GM19468 (cell line): ENCODE measurements around the gene SRPRB.

Experiments used
- ATAC-seq: cut with Tn5 transposase; IDR thresholded peaks from one replicate; pipeline ENCODE4 v1.9.1; 2021; ENCODE audit warnings: mild to moderate bottlenecking, moderate library complexity, moderate number of reproducible peaks; ENCODE audit not compliant: unreplicated experiment; ENCODE audit errors: extremely low read depth

Gene SRPRB

DNA sequence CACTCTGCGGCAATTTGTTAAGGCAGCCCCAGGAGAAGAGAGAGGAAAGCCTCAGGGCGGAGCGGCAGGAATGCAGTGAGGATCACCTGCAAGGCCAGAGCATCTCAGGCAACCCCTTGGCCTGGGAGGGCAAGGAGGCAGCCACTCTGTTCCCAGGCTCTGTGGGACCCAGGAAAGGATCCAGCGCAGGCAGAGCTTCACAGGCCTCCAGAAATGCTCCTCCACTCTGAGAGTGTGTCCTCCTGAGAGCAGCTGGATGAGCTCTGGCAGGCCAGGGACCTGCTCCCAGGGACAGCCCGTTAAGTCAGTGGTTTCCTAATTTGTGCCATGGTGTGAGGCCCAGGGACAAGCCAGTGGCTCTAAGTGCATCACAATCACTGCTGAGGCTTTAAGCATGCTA is 54.9 kb downstream of the SRPRB start:
- ATAC-seq, result no peak

DNA sequence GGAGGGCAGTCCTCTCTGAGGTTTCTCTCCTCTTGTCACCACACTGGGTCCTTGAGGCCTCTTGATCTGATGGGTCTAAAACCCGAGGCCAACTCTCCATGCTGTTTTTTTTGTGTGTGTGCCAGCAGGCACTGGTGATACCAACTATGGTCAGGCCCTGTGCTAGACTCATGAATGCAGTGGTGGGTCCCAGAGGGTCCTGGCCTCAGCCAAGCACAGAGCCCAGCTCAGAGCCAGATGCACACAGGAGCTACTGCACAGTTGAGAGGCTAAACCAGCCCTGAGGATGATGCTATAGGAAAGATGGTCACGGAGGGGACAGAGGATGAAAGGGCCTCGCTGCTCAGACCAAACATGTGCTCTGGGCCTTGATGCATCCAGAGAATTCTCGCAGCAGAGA is 56.5 kb downstream of the SRPRB start:
- no peak for ATAC-seq

DNA sequence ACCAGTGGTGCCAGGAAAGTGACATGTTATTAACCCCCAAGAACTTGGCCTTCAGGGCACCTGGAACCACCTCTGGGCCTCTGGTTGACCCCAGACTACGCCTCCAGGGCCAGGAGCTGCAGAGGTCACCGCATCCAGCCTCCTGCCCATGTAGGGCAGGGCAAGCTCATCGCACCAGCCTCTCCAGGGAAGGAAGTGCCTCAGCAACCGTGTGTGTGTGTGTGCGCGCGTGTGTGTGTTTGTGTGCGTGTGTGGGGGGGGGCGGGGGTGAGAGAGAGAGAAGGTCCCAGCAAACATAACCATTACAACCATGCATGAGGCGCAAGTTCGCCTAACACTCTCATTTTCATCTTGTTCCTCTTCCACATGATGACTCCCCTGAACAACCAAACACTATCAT is 58.3 kb downstream of the SRPRB start:
- no peak for ATAC-seq

DNA sequence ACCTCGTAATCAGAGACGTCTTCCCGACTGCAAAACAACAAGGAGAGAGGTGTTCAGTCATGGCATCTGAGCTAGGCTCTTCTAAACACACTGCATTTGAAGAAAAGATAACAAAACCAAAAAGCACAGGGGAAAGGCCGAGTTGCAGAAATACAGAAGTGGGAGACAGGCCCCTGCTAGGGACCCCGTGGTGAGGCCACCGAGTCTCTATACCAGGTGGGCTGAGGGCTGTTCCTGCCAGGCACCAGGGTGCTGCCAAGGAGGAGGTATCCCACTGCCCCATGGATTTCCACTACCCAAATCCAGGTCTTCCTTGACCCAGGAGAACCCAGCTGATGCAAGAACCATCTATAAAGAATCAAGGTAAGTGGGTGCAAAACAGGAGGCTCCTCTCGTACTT is 59.0 kb downstream of the SRPRB start:
- no peak for ATAC-seq

DNA sequence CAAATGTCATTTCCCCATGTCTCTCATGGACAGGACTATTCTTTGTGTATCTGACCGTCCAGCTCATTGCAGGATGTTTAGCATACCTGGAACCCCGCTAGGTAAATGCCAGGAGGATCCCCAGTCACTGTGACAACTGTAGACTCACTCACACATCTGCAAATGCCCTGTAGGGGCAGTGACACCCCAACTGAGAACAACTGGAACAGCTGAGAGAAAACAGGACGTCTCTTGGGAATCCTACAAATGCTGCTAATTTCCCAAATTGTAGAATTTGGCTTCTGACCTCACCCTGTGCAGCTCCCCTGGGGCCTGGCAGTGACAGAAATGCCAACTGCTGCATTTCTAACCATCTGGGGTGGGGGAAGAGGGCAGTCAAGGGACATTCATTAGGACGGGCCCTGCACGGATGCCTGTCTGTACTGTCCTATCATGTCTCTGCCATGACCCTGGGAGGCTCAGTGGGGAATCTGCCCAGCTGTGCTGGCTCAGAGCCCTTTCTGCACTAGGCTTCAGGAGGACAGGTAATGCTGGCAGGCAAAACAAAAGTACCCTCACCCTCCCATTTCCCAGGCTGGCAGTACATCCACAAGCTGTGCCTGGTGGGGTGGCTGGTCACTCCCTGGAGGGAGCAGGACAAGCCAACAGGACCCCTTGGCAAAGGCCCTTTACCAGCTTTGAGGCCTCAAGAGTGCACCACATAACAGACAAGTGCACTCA is 59.7 kb downstream of the SRPRB start:
- no peak for ATAC-seq

DNA sequence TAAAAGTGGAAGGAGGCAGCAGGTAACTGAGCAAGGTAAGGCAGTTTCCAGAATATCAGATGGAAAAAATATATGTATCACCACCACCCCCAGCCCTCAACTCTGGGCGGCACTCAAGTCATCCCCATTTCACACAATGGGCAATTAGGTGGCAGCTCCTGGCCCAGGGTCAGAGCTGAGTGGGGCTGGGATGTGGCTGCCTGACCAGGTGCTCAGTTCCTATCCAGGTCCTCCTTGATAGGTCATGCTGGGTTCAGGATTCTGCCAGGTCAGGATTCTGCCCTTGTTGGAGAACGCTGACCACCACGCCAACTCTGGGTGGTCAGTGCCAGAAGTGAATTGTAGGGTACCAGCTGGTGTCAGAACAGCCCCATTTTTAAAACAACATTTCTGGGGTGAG is 60.5 kb downstream of the SRPRB start:
- ATAC-seq, result no peak

DNA sequence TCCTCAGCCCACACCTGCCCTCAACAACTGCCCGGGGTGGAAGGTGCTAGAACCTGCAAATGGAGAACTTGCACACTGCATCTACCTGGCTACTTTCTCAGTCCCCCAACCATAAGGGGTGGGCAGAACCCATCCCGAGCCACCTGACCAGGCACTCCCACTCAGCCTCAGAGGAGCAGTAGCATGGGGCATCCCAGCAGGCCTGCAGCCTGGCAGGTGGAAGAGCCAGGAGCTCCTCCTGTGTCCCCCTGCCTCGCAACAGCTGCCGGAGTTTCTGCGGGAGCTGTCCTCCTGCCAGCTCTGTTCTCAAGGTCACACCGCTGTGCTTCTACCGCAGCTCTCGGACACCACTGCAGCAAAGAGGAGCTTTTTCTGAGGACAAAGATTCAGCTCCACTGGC is 62.6 kb downstream of the SRPRB start:
- no peak for ATAC-seq

DNA sequence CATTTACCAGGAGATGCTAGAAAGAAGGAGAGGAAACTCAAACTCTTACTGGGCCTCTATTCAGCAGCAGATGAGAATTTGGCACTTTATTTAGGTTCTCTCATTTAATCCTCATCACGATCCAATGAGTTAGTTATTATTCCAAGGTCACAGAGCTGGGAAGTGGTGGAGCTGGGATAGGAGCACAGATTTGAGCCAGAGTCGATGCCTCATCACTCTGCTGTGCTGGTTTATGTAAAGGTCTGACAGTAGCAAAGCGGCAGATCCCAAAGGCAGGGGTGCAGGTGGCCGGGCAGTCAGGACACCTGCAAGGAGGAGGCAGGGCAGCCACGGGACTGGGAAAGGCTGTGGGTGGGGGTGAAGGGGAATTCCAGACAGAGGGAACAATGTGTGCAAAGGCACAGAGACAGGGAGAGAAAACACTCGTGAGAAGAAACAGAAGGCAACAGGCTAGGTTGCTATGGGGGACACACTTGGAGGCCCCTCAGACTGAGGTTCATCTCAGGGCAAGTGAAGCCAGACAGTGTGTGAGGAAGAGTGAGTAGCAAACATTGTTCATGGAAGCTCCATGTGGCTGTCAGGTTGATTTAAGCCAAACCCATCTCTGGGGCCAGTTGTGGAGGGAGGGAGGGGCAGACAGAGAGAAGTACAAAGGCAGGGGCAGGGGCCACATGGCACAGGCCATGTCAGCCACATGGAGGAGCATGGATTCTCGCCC is 63.3 kb downstream of the SRPRB start:
- ATAC-seq, result no peak

DNA sequence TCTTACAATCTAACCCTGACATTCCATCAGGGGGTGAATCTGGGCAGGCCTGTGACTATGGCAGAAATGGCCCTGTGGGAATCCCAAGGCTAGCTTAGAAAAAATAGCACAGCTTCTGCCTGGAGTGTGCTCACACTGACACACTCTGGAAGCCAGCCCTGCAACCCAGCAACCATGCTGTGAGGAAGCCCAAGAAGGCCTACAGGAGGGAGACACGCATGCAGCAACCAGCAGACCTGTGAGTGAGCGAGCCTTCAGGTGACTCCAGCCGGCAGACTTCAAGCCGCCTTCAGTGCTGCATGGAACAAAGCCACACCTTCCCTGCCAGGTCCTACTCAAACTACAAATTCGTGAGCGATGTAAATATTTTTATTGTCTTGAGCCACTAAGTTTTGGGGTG is 64.0 kb downstream of the SRPRB start:
- no peak for ATAC-seq

DNA sequence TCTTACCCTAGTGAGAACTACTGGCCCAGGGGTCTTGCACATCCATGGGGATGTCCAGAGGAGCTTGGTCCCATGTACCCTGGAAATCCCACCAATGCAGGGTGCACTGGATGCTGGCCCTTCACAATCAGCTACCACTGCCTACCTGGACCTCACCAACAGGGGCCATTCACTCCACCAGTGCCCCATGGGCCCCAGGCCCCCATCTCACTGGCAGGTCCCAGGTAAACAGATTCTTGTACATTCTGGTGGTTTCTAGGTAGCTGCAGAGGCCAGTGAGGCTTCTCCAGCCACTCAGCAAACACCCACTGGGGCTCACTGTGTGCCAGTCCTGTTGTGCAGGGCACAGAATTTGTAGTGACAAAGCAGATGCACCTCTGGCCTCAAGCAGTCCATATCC is 65.2 kb downstream of the SRPRB start:
- ATAC-seq, result no peak
